PC-9 (cell line): ENCODE measurements around the gene PLEKHM2.

Experiments used
- CTCF ChIP-seq: fragments of 200-600 bp; sonication (generic); conservative IDR thresholded peaks from 2 replicates; pipeline ENCODE4 v1.6.1; 2017; ENCODE audit warnings: mixed run types, antibody characterized with exemption, mild to moderate bottlenecking, moderate library complexity
- EZH2 ChIP-seq: fragments of 200-600 bp; sonication (generic); IDR thresholded peaks from 2 replicates; pipeline ENCODE4 v1.8.0; 2017; ENCODE audit warnings: antibody characterized with exemption, low read depth

GRCh38 chr1:15707239-15707925 is 23.3 kb downstream of the PLEKHM2 start:
- no peak for TF ChIP-seq CTCF
- TF ChIP-seq EZH2 = no peak
